HG03460 (cell line): ENCODE results near the gene LIMK2.
"Not testable (repeated sequence)": the region's sequence is repeated elsewhere in the genome, so short reads cannot be mapped to it uniquely, and the experiment has no call there.

Source experiments
- ATAC-seq: cut with Tn5 transposase; IDR thresholded peaks from one replicate; pipeline ENCODE4 v1.9.1; 2021; ENCODE audit not compliant: unreplicated experiment

Gene LIMK2

GRCh38 chr22:31210556-31211421, 1.3 kb upstream of the LIMK2 start:
- ATAC-seq = no peak

GRCh38 chr22:31211482-31211861, 626 bp upstream of the LIMK2 start:
- ATAC-seq = no peak

GRCh38 chr22:31212783-31213629, 908 bp downstream of the LIMK2 start:
- no peak for ATAC-seq

GRCh38 chr22:31215018-31215535, 3.0 kb downstream of the LIMK2 start:
- ATAC-seq = no peak

- no peak for ATAC-seq
Measured at GRCh38 chr22:31218565-31219262, 6.6 kb downstream of the LIMK2 start.

- no peak for ATAC-seq
Measured at GRCh38 chr22:31221084-31221483, 9.0 kb downstream of the LIMK2 start.

- no peak for ATAC-seq
Measured at GRCh38 chr22:31222736-31223135, 10.6 kb downstream of the LIMK2 start.

GRCh38 chr22:31223786-31224191, 11.7 kb downstream of the LIMK2 start:
- ATAC-seq = no peak

GRCh38 chr22:31224691-31225090, 12.6 kb downstream of the LIMK2 start:
- not testable (repeated sequence) for ATAC-seq

- ATAC-seq = no peak
Measured at GRCh38 chr22:31227186-31227585, 15.1 kb downstream of the LIMK2 start.

GRCh38 chr22:31229402-31230079, 17.4 kb downstream of the LIMK2 start:
- ATAC-seq = no peak

GRCh38 chr22:31230155-31230870, 18.2 kb downstream of the LIMK2 start:
- no peak for ATAC-seq

GRCh38 chr22:31230871-31231621, 18.9 kb downstream of the LIMK2 start:
- no peak for ATAC-seq

- no peak for ATAC-seq
Measured at GRCh38 chr22:31233001-31233400, 20.9 kb downstream of the LIMK2 start.

- ATAC-seq = no peak
Measured at GRCh38 chr22:31235081-31235480, 23.0 kb downstream of the LIMK2 start.

- ATAC-seq = not testable (repeated sequence)
Measured at GRCh38 chr22:31236044-31236443, 23.9 kb downstream of the LIMK2 start.

- peak; percentile 57 for ATAC-seq
Measured at GRCh38 chr22:31238057-31238456, 26.0 kb downstream of the LIMK2 start.

- ATAC-seq = no peak
Measured at GRCh38 chr22:31239771-31240370, 27.8 kb downstream of the LIMK2 start.

- no peak for ATAC-seq
Measured at GRCh38 chr22:31241200-31241599, 29.1 kb downstream of the LIMK2 start.
